Naive thymus-derived CD4-positive, alpha-beta T cell (primary cell): Measurements from ENCODE around the gene NAV3. TPM values are rescaled to one million over a fixed set of nuclear protein-coding genes. Genes with fewer than 3 reads are reported as not detected.

Experiments
- ATAC-seq: fragments of 150-1000 bp; cut with Tn5 transposase; 2 replicates; pipeline ENCODE4 v1.10.0; 2021; ENCODE audit warnings: mild to moderate bottlenecking, moderate library complexity
- CTCF ChIA-PET: fragments of 350-600 bp; sonication (Branson Sonifier 250); formaldehyde crosslinking; loops from one replicate; lab custom pipeline; 2021; ENCODE audit warnings: antibody characterized with exemption; lab: Charles Lee
- POLR2A ChIA-PET: fragments of 350-600 bp; sonication (Branson Sonifier 250); formaldehyde crosslinking; loops from one replicate; lab custom pipeline; 2021; ENCODE audit warnings: antibody characterized with exemption, inconsistent platforms; lab: Charles Lee
- DNase-seq, 9 donors: peaks; one replicate each; pipeline versions ENCODE4 v3.0.0 to v3.0.0-alpha.2; 2020 to 2022; ENCODE audit warnings: mixed read lengths in 1 of 9
- H3K27ac ChIP-seq: one replicate; pipeline ENCODE4 v1.7.0; 2013; ENCODE audit warnings: mild to moderate bottlenecking, low read depth, low read length, moderate library complexity
- H3K27me3 ChIP-seq, 2 donors: one replicate each; pipeline ENCODE4 v1.7.0; 2013; ENCODE audit warnings: low read length in 2 of 2, mild to moderate bottlenecking in 2 of 2, moderate library complexity in 2 of 2; ENCODE audit not compliant: control insufficient read depth in 2 of 2, insufficient read depth in 2 of 2
- H3K36me3 ChIP-seq, 3 experiments: 1 replicate in 2 of 3; 2 replicates in 1 of 3; pipeline ENCODE4 v1.7.0; 2013; ENCODE audit warnings: low read length in 3 of 3, mild to moderate bottlenecking in 3 of 3, moderate library complexity in 1 of 3; ENCODE audit not compliant: insufficient read depth in 3 of 3, control insufficient read depth in 2 of 3
- H3K4me1 ChIP-seq, 2 donors: one replicate each; pipeline ENCODE4 v1.7.0; 2013; ENCODE audit warnings: low read length in 2 of 2, mild to moderate bottlenecking in 2 of 2, moderate library complexity in 1 of 2; ENCODE audit not compliant: control insufficient read depth in 2 of 2, insufficient read depth in 2 of 2
- H3K4me3 ChIP-seq: 2 replicates; pipeline ENCODE4 v1.7.0; 2013; ENCODE audit warnings: mild to moderate bottlenecking, low read length
- H3K9me3 ChIP-seq, 3 experiments: 1 replicate in 2 of 3; 2 replicates in 1 of 3; pipeline ENCODE4 v1.7.0; 2013; ENCODE audit warnings: low read length in 3 of 3; ENCODE audit not compliant: control insufficient read depth in 2 of 3
- H3K27ac Mint-ChIP-seq, 9 donors: one replicate each; pipeline ENCODE4 v1.8.0; 2020 to 2022; ENCODE audit warnings: mixed read lengths in 9 of 9, mild to moderate bottlenecking in 8 of 9, moderate library complexity in 5 of 9, inconsistent platforms in 2 of 9
- H3K27me3 Mint-ChIP-seq, 5 donors: one replicate each; pipeline ENCODE4 v1.8.0; 2021 to 2022; ENCODE audit warnings: mixed read lengths in 5 of 5, mild to moderate bottlenecking in 1 of 5
- H3K36me3 Mint-ChIP-seq, 5 donors: one replicate each; pipeline ENCODE4 v1.8.0; 2020 to 2022; ENCODE audit warnings: mixed read lengths in 5 of 5, mild to moderate bottlenecking in 3 of 5, inconsistent platforms in 1 of 5
- H3K4me1 Mint-ChIP-seq, 7 donors: one replicate each; pipeline ENCODE4 v1.8.0; 2020 to 2022; ENCODE audit warnings: mixed read lengths in 7 of 7, mild to moderate bottlenecking in 3 of 7, inconsistent platforms in 1 of 7
- H3K4me3 Mint-ChIP-seq, 10 donors: one replicate each; pipeline ENCODE4 v1.8.0; 2020 to 2022; ENCODE audit warnings: mild to moderate bottlenecking in 10 of 10, mixed read lengths in 10 of 10, moderate library complexity in 6 of 10, inconsistent platforms in 2 of 10
- H3K9me3 Mint-ChIP-seq, 11 donors: one replicate each; pipeline ENCODE4 v1.8.0; 2020 to 2022; ENCODE audit warnings: mixed read lengths in 11 of 11, mild to moderate bottlenecking in 4 of 11, inconsistent platforms in 1 of 11, moderate library complexity in 1 of 11
- intact Hi-C, 2 donors: fragments of 100-400 bp; cut with micrococcal nuclease; formaldehyde crosslinking; loops; one replicate each; pipeline ENCODE4 v1.15.1; 2023
- polyA plus RNA-seq, 2 donors: library from polyadenylated mRNA; unstranded; fragments of 300-500 nt; fragmentation: Illumina TruSeq; gene quantifications; one replicate each; pipeline ENCODE4 v1.2.3, GENCODE V29; 2021
- total RNA-seq, 6 experiments: library from RNA in 5 of 6; stranded (reverse) in 5 of 6; gene quantifications; 1 replicate in 5 of 6; 2 replicates in 1 of 6; pipeline ENCODE4 v1.2.3 and lab custom pipeline; 2021 to 2026

NAV3 gene
- total and polyA plus RNA-seq, 7 experiments from 2014 or later: not detected

DNA sequence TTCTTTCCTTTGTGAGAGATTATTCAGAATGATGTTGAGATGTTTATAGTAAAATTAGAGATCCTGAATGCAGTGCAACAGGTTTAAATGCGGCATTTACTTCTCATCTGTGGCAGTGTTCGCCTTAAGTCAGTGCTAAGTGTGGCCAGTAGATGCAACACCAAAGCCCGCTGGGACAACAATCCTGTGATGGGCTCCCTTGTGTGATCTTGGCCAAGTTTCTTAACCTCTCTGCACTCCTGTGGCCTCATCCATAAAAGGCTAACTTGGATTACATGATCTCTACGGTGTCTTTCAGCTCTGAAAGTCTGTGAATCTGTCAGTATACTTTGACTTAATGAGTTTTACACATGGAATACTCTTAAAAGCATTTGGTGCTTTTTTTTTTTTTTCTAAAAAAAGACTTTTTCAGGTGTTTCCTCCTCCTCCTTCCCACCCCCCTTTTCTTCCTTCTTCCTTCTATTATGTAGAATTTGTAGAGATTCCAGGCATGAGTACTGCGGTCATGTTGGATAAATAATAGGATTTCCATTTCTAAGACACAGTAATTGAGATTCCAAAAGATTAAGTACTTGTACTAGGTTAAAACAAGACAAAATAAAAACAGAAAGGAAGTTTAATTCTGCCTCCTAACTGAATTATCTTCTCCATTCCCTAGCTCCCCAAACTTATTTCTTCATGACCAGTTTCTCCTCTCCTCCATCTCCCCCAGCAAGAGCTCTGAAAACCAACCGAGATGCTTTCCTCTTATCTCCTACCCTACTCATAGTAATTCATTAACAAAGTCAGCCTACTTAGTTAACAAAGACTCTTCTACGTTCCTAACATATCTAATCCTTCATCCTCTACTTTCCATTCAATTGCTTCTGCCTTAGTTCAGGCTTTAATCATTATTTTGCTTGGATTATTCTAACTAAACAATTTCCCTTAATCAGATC is 42.2 kb upstream of the NAV3 start:
- ChIA-PET POLR2A (no interaction called here), CTCF (no interaction called here)
- ATAC-seq (no peak), DNase-seq (no peak)
- no peak overlapping the region for H3K27ac Mint-ChIP-seq
- intact Hi-C loops: no loop called here
- no peak overlapping the region for H3K27ac ChIP-seq
- H3K4me1 Mint-ChIP-seq: no peaks in the 10 kb centered on the region
- H3K4me1 ChIP-seq: no peaks in the 10 kb centered on the region
- H3K4me3 Mint-ChIP-seq: no peak overlapping the region
- no peaks in the 10 kb centered on the region for H3K36me3 Mint-ChIP-seq
- no peak overlapping the region for H3K4me3 ChIP-seq
- H3K27me3 Mint-ChIP-seq: no peaks in the 10 kb centered on the region
- H3K9me3 ChIP-seq: no peaks in the 10 kb centered on the region
- H3K36me3 ChIP-seq: no peaks in the 10 kb centered on the region
- H3K27me3 ChIP-seq: no peaks in the 10 kb centered on the region
- H3K9me3 Mint-ChIP-seq: peaks cover 0 to 13% (median 5%) of the 10 kb centered on the region in 11 donors

DNA sequence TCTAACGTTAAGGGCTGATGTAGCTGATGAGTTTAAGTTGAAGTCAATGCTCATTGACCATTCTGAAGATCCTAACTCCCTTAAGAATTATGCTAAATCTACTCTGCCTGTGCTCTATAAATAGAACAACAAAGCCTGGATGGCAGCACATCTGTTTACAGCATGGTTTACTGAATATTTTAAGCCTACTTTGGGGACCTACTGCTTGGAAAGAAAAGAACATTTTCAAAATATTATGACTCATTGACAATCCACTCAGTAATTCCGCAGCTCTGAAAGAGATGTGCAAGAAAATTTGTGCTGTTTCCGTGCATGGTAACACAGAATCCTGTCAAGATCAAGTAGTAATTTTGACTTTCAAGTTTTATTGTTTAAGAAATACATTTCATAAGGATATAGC is 35.0 kb upstream of the NAV3 start:
- intact Hi-C loops: no loop called here
- no peaks in the 10 kb centered on the region for H3K36me3 ChIP-seq
- no peaks in the 10 kb centered on the region for H3K27me3 Mint-ChIP-seq

GRCh38 chr12:77796775-77797174 is 33.9 kb upstream of the NAV3 start:
- DNase-seq: no peak
- H3K4me1 ChIP-seq: no peaks in the 10 kb centered on the region
- H3K4me3 ChIP-seq: no peak overlapping the region
- no peak overlapping the region for H3K4me3 Mint-ChIP-seq
- no peaks in the 10 kb centered on the region for H3K4me1 Mint-ChIP-seq
- H3K27me3 ChIP-seq: no peaks in the 10 kb centered on the region
- no peak for ATAC-seq
- H3K27ac ChIP-seq: no peak overlapping the region
- no peaks in the 10 kb centered on the region for H3K36me3 Mint-ChIP-seq
- H3K36me3 ChIP-seq: no peaks in the 10 kb centered on the region
- no peaks in the 10 kb centered on the region for H3K9me3 ChIP-seq
- no peaks in the 10 kb centered on the region for H3K27me3 Mint-ChIP-seq
- ChIA-PET CTCF (no interaction called here), POLR2A (no interaction called here)
- intact Hi-C loops: no loop called here
- no peak overlapping the region for H3K27ac Mint-ChIP-seq
- H3K9me3 Mint-ChIP-seq: peaks cover 0 to 9% (median 2%) of the 10 kb centered on the region in 11 donors

More for the DNA sequence above, 35.0 kb upstream of the NAV3 start:
- ATAC-seq (no peak), DNase-seq (no peak)
- Histone ChIP-seq H3K9me3 (no peaks in the 10 kb centered on the region), H3K27ac (no peak overlapping the region), H3K27me3 (no peaks in the 10 kb centered on the region), H3K4me1 (no peaks in the 10 kb centered on the region), H3K4me3 (no peak overlapping the region)
- Mint-ChIP-seq H3K27ac (no peak overlapping the region), H3K9me3 (peaks cover 0 to 11% (median 2%) of the 10 kb centered on the region in 11 donors), H3K36me3 (no peaks in the 10 kb centered on the region), H3K4me3 (no peak overlapping the region), H3K4me1 (no peaks in the 10 kb centered on the region)
- ChIA-PET CTCF (no interaction called here), POLR2A (interaction anchor here (0.7 kb wide), 1 partner anchor 117 kb away, joined by 3 read pairs; no protein-coding TSS in a partner anchor)

DNA sequence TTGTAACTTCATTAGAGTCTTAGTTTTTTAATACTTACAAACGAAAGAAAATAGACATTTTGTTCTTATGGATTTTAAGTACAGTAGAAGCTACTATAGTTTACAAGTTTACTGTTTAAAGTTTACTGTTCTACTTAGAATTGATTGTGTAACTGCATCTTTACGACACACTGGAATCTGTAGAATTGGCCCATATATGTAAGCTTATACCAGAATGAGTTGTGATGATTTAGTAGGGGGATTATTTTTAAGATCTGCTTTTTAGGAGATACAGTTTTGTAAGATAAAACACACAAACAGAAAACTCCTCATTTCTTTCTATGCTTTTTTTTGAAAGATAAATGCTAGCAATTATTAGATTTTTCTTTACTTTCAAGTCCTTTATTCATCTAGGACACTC is 30.2 kb upstream of the NAV3 start:
- no peaks in the 10 kb centered on the region for H3K4me1 Mint-ChIP-seq
- H3K4me1 ChIP-seq: no peaks in the 10 kb centered on the region
- intact Hi-C loops: no loop called here
- ATAC-seq (no peak), DNase-seq (no peak)
- H3K9me3 Mint-ChIP-seq: peaks cover 0 to 21% (median 10%) of the 10 kb centered on the region in 11 donors
- no peaks in the 10 kb centered on the region for H3K36me3 Mint-ChIP-seq
- ChIA-PET CTCF (no interaction called here), POLR2A (no interaction called here)
- H3K27me3 ChIP-seq: no peaks in the 10 kb centered on the region
- H3K9me3 ChIP-seq: no peaks in the 10 kb centered on the region
- H3K27ac ChIP-seq: no peak overlapping the region
- H3K4me3 ChIP-seq: no peak overlapping the region
- no peaks in the 10 kb centered on the region for H3K36me3 ChIP-seq
- no peak overlapping the region for H3K4me3 Mint-ChIP-seq
- no peaks in the 10 kb centered on the region for H3K27me3 Mint-ChIP-seq
- H3K27ac Mint-ChIP-seq: no peak overlapping the region

- no peak for DNase-seq
- Mint-ChIP-seq H3K27ac (no peak overlapping the region), H3K4me1 (no peaks in the 10 kb centered on the region), H3K4me3 (no peak overlapping the region), H3K36me3 (no peaks in the 10 kb centered on the region), H3K9me3 (peaks cover 4 to 38% (median 15%) of the 10 kb centered on the region in 11 donors), H3K27me3 (no peaks in the 10 kb centered on the region)
- no peak overlapping the region for H3K27ac ChIP-seq
- ChIA-PET CTCF (no interaction called here), POLR2A (no interaction called here)
- intact Hi-C loops: loop anchor here in 1 of 2 donors (2.0 kb wide), 1 partner anchor 22 kb away; no protein-coding TSS in a partner anchor
- H3K4me1 ChIP-seq: no peaks in the 10 kb centered on the region
- H3K27me3 ChIP-seq: no peaks in the 10 kb centered on the region
- H3K36me3 ChIP-seq: no peaks in the 10 kb centered on the region
- no peaks in the 10 kb centered on the region for H3K9me3 ChIP-seq
- no peak overlapping the region for H3K4me3 ChIP-seq
- no peak for ATAC-seq
Measured at GRCh38 chr12:77808534-77808933, 22.2 kb upstream of the NAV3 start.

DNA sequence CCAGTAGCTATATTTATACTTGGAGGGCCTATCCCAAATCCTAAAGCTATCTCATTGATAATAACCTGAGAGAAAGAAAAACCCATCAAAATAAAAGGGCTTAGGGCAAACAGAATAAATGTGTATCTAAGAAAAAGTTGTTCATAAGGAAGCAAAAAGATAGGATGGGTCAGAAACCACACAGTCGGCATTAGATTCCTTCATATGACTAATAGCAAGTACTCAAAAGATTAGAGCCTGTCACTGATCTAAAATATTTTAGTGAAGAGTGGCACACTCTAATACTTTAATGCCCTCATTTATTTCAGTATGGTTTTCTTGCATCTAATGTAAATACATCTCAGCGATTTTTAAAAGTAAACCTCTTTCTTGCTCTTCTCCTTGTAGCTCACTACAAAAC is 17.1 kb upstream of the NAV3 start:
- H3K27me3 ChIP-seq: no peaks in the 10 kb centered on the region
- H3K36me3 Mint-ChIP-seq: no peaks in the 10 kb centered on the region
- ATAC-seq (no peak), DNase-seq (no peak)
- H3K4me3 Mint-ChIP-seq: no peak overlapping the region
- H3K27ac ChIP-seq: no peak overlapping the region
- no peaks in the 10 kb centered on the region for H3K36me3 ChIP-seq
- H3K27me3 Mint-ChIP-seq: no peaks in the 10 kb centered on the region
- H3K4me1 Mint-ChIP-seq: no peaks in the 10 kb centered on the region
- no peak overlapping the region for H3K4me3 ChIP-seq
- CTCF ChIA-PET: no interaction called here
- peaks cover 0 to 8% (median 0%) of the 10 kb centered on the region in 11 donors for H3K9me3 Mint-ChIP-seq
- H3K9me3 ChIP-seq: no peaks in the 10 kb centered on the region
- POLR2A ChIA-PET: no interaction called here
- intact Hi-C loops: no loop called here
- H3K4me1 ChIP-seq: no peaks in the 10 kb centered on the region
- H3K27ac Mint-ChIP-seq: no peak overlapping the region

- POLR2A ChIA-PET: no interaction called here
- Histone ChIP-seq H3K4me1 (no peaks in the 10 kb centered on the region), H3K4me3 (no peak overlapping the region), H3K36me3 (no peaks in the 10 kb centered on the region), H3K27me3 (no peaks in the 10 kb centered on the region), H3K9me3 (no peaks in the 10 kb centered on the region), H3K27ac (no peak overlapping the region)
- ATAC-seq (no peak), DNase-seq (no peak)
- H3K36me3 Mint-ChIP-seq: no peaks in the 10 kb centered on the region
- intact Hi-C loops: no loop called here
- no peak overlapping the region for H3K4me3 Mint-ChIP-seq
- H3K27ac Mint-ChIP-seq: no peak overlapping the region
- H3K9me3 Mint-ChIP-seq: peaks cover 0 to 8% (median 0%) of the 10 kb centered on the region in 11 donors
- no peaks in the 10 kb centered on the region for H3K4me1 Mint-ChIP-seq
- no peaks in the 10 kb centered on the region for H3K27me3 Mint-ChIP-seq
- CTCF ChIA-PET: no interaction called here
Measured at GRCh38 chr12:77814386-77814785, 16.3 kb upstream of the NAV3 start.
